Measurements from ENCODE around the gene MEGF8. TPM values are rescaled to one million over a fixed set of nuclear protein-coding genes. Genes with fewer than 3 reads are reported as not detected.
A peak's percentile ranks its signal among the peaks of the same experiment; 100 is the strongest.

Gene MEGF8
- total RNA-seq (2013; cell fraction: nucleolus; rRNA removed) = 13.9 and 21.2 TPM in 2 replicates
- total RNA-seq (2014; rRNA removed) (3.3 and 4.5 TPM in 2 replicates), total RNA-seq (2014; rRNA removed; fragmentation: Illumina TruSeq; extraction: Trizol) (2.2 and 2.8 TPM in 2 replicates), total RNA-seq (2021) (12.0 and 12.8 TPM in 2 replicates), polyA plus RNA-seq (2011; rRNA removed) (1.5 and 2.0 TPM in 2 replicates), polyA plus RNA-seq (2014; fragmentation: Illumina TruSeq; extraction: Trizol) (3.3 and 4.3 TPM in 2 replicates), polyA plus RNA-seq (2014; fragmentation: Nextera tagmentation; extraction: Ambion mirVana) (under 1 TPM; 0.43 to 0.75 TPM), polyA plus RNA-seq (2014; rRNA removed) (6.9 and 9.0 TPM in 2 replicates), polyA plus RNA-seq (2016; fragmentation: Nextera tagmentation; extraction: Ambion mirVana) (1 to 10 TPM; 2.3 to 2.6 TPM), polyA minus RNA-seq (2011; rRNA and poly(A)+ RNA removed) (2.5 and 6.0 TPM in 2 replicates), Bru-seq, nascent RNA (percentile 49 among the genes with signal in this experiment), BruChase-seq, experiment 1, labeled RNA remaining after a 6-hour chase (percentile 63 among the genes with signal in this experiment), BruChase-seq, experiment 2, labeled RNA remaining after a 2-hour chase (percentile 55 among the genes with signal in this experiment)
- polyA plus RNA-seq (2011; ENCODE audit: low read depth) = 2.9 TPM
- polyA plus RNA-seq (2011; cell fraction: cytosol; rRNA removed) = 2.9 and 3.8 TPM in 2 replicates
- polyA plus RNA-seq (2011; cell fraction: nucleus; rRNA removed) = 11.7 and 15.6 TPM in 2 replicates
- 5.6 and 6.5 TPM in 2 replicates for polyA plus RNA-seq (2012)
- polyA minus RNA-seq (2011; cell fraction: cytosol; rRNA and poly(A)+ RNA removed) = 4.7 and 6.0 TPM in 2 replicates
- 7.4 and 10.6 TPM in 2 replicates for polyA minus RNA-seq (2011; cell fraction: nucleus; rRNA and poly(A)+ RNA removed)
- long read RNA-seq, experiment 1, partial matches to known transcripts = 0 of 1 reads
- long read RNA-seq, experiment 1, other reads (novel, unspliced or antisense) = 1 of 1 reads
- long read RNA-seq, experiment 2, partial matches to known transcripts = 0 of 1 reads
- long read RNA-seq, experiment 2, other reads (novel, unspliced or antisense) = 1 of 1 reads

- intact Hi-C loops (cut with micrococcal nuclease; ENCODE audit: unreplicated experiment) = loop anchor here (1.0 to 10.0 kb wide), 4 partner anchors 71 to 221 kb away; no protein-coding TSS in a partner anchor
- Histone ChIP-seq H3K36me3 (ENCODE audit: control insufficient read depth in 2 of 2, insufficient read depth in 2 of 2, low read length in 1 of 2) (no peaks in the 10 kb centered on the region), H3K79me2 (ENCODE audit: control insufficient read depth, insufficient read depth, low read length) (peaks cover 13% of the 10 kb centered on the region), H3K27me3 (replicated peaks in 1 of 2; ENCODE audit: control insufficient read depth in 2 of 2, insufficient read depth in 2 of 2, low read length in 1 of 2) (peaks cover 3 to 4% of the 10 kb centered on the region in 2 experiments; a peak in 2 of 4 replicates), H2AFZ (ENCODE audit: control insufficient read depth, low read depth, low read length) (peak within 1 kb of the TSS; percentile 95), H3K4me3 (peak within 1 kb of the TSS; percentile 93), H4K20me1 (ENCODE audit: control insufficient read depth, insufficient read depth) (no peaks in the 10 kb centered on the region), H3K27ac (ENCODE audit: control insufficient read depth, insufficient read depth) (peak within 1 kb of the TSS; percentile 57), H3K4me1 (ENCODE audit: control insufficient read depth, insufficient read depth, low read length) (peaks cover 7% of the 10 kb centered on the region), H3K9ac (ENCODE audit: control insufficient read depth, insufficient read depth, low read length) (peak within 1 kb of the TSS; percentile 92), H3K4me2 (ENCODE audit: control insufficient read depth, insufficient read depth) (peak within 1 kb of the TSS; percentile 91), H3K9me3 (replicated peaks; ENCODE audit: control insufficient read depth, insufficient read depth, low read length) (no peaks in the 10 kb centered on the region)
- ChIA-PET POLR2A (no interaction called here), SMC1A (ENCODE audit: uncharacterized antibody, unreplicated experiment) (no interaction called here), CTCF (no interaction called here), RAD21 (ENCODE audit: unreplicated experiment) (no interaction called here)
- no TSS peak for BruUV-seq (replicated peaks)
- in situ Hi-C loops (cut with MboI) = no loop called here
- FAIRE-seq = peak; percentile 99
- ATAC-seq = peak; percentile 92
- 1% methylated on average over 39 of the region's 45 CpGs for WGBS (ENCODE audit: insufficient coverage, insufficient replicate concordance, low lambda C conversion rate, missing lambda C conversion rate)
- DNase-seq (ENCODE audit: low read depth, low spot score) = peak; percentile 98
- TF ChIP-seq REST (IDR thresholded peaks at IDR 0.05; ENCODE audit: low read depth, low read length) (no peak), ZBTB11 (CRISPR knock-in tag; IDR thresholded peaks at IDR 0.05) (no peak), ZNF622 (IDR thresholded peaks at IDR 0.05) (no peak), ESRRA (IDR thresholded peaks at IDR 0.05; ENCODE audit: low read length) (no peak), PBX3 (IDR thresholded peaks at IDR 0.05; ENCODE audit: insufficient replicate concordance, low read depth, low read length) (no peak), BCL11A (IDR thresholded peaks at IDR 0.05; ENCODE audit: low read depth, low read length) (no peak), FOXK2 (IDR thresholded peaks at IDR 0.05) (no peak), SIN3A (IDR thresholded peaks at IDR 0.05; ENCODE audit: low read depth, low read length) (no peak), SUZ12 (IDR thresholded peaks at IDR 0.05; ENCODE audit: unreplicated experiment) (no peak)
- TF ChIP-seq, protein P1, sequence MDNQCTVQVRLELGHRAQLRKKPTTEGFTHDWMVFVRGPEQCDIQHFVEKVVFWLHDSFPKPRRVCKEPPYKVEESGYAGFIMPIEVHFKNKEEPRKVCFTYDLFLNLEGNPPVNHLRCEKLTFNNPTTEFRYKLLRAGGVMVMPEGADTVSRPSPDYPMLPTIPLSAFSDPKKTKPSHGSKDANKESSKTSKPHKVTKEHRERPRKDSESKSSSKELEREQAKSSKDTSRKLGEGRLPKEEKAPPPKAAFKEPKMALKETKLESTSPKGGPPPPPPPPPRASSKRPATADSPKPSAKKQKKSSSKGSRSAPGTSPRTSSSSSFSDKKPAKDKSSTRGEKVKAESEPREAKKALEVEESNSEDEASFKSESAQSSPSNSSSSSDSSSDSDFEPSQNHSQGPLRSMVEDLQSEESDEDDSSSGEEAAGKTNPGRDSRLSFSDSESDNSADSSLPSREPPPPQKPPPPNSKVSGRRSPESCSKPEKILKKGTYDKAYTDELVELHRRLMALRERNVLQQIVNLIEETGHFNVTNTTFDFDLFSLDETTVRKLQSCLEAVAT (IDR thresholded peaks at IDR 0.05) = no peak
Measured at GRCh38 chr19:42325308-42325895, at the start of gene MEGF8. Gene MEGF8 (plus strand): TSS chr19:42325635. CDS start chr19:42326244, 609 bp downstream.

All from GM12878 (cell line).